ENCODE measurements around the gene PEX5L.

The PEX5L gene

DNA sequence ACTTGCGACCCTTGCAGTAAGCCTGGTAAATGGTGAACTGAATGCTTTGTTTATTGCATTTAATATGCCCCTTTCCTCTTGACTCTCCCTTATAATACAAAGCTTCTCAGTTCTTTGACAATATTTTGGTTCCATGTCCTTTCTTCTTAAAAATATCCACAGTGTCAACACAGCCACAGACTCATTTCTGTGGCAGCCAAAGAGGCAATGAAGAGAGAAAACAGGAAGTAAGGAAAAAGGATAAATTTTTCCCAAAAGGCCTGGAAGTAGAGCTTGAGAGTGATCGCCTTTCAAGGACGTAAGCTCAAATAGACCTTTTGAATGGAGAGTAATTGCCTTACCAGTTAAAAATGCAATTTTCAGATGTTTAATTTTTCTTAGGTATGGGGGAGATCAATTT, 59.4 kb downstream of the PEX5L start:
- Mint-ChIP-seq H3K4me1 (no peaks in the 10 kb centered on the region), H3K9me3 (no peaks in the 10 kb centered on the region), H3K27me3 (peaks cover 10% of the 10 kb centered on the region), H3K36me3 (ENCODE audit: low read depth) (no peaks in the 10 kb centered on the region), H3K4me3 (no peak overlapping the region), H3K27ac (no peak overlapping the region)
- DNase-seq (no peak), ATAC-seq (no peak)

DNA sequence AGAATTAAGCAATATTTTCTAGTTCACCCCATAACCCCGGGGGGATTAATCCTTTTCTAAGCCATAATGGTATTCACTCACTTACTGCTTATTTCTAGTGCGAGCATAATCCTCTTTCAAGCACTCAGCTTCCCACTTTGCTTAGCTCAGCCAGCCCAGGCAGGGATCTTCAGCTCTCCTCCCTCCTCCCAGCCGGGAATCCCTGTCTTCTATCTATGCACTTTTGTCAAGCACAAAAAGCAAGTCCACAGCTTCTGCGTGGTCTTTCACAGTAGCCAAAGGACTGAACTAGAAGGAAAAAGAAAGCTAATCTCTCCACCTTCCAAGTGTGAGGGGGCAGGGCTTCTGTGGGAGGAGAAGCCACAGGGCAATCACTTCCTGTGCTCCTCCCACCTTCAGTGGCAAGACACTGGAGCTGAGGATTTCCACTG, 62.8 kb downstream of the PEX5L start:
- DNase-seq = no peak
- no peak overlapping the region for H3K27ac Mint-ChIP-seq
- H3K9me3 Mint-ChIP-seq = no peaks in the 10 kb centered on the region
- peaks cover 12% of the 10 kb centered on the region for H3K27me3 Mint-ChIP-seq
- ATAC-seq = no peak
- H3K4me3 Mint-ChIP-seq = no peak overlapping the region
- no peaks in the 10 kb centered on the region for H3K36me3 Mint-ChIP-seq (ENCODE audit: low read depth)
- no peaks in the 10 kb centered on the region for H3K4me1 Mint-ChIP-seq

DNA sequence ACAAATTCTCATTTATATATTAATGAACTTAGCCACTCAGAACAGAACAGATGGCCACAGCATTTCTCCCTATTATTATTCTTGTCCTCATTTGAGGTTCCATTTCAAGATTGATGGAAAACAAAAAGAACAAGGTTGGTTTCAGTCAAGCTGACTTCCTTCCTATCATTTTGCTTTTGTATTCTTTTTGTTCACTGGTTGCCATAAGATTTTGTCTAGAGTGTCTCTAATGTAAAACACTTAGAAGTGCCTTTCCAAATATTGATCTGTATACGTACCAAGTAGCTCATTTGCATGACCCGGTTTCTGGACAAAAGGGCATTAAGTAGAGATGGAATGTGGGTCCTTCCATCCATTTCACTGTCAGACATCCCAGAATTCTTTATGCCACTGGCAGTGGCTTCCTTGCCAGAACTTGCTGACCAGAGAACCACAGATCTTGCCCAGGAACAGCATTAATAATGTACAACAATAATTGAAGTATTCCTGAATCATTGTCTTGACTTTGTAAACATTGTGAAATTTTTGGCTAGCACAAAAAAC, 63.8 kb downstream of the PEX5L start:
- ATAC-seq (no peak), DNase-seq (no peak)
- H3K9me3 Mint-ChIP-seq = no peaks in the 10 kb centered on the region
- no peaks in the 10 kb centered on the region for H3K4me1 Mint-ChIP-seq
- H3K27me3 Mint-ChIP-seq = peaks cover 12% of the 10 kb centered on the region
- H3K27ac Mint-ChIP-seq = no peak overlapping the region
- H3K4me3 Mint-ChIP-seq = no peak overlapping the region
- no peaks in the 10 kb centered on the region for H3K36me3 Mint-ChIP-seq (ENCODE audit: low read depth)

DNA sequence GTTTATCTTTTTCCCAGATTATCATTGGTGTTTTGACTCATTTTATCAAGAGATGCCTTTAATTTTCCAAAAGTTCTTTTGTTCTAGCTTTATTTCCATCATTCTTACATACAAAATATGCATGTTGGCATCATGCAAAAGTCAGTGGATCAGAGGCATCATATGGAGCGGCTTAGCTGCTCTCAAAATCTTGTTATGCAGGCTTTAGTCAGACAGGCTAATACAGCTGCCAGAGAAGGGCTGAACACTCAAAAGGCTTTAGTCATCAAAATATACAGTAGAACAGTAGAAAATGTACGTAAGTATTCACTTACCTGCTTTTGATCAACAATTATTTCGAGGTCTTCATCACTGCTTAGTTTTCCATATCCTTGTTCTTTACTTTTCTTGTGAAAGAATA, 65.5 kb downstream of the PEX5L start:
- no peak overlapping the region for H3K4me3 Mint-ChIP-seq
- peaks cover 11% of the 10 kb centered on the region for H3K27me3 Mint-ChIP-seq
- DNase-seq (no peak), ATAC-seq (no peak)
- no peaks in the 10 kb centered on the region for H3K36me3 Mint-ChIP-seq (ENCODE audit: low read depth)
- no peak overlapping the region for H3K27ac Mint-ChIP-seq
- H3K9me3 Mint-ChIP-seq = no peaks in the 10 kb centered on the region
- H3K4me1 Mint-ChIP-seq = no peaks in the 10 kb centered on the region

DNA sequence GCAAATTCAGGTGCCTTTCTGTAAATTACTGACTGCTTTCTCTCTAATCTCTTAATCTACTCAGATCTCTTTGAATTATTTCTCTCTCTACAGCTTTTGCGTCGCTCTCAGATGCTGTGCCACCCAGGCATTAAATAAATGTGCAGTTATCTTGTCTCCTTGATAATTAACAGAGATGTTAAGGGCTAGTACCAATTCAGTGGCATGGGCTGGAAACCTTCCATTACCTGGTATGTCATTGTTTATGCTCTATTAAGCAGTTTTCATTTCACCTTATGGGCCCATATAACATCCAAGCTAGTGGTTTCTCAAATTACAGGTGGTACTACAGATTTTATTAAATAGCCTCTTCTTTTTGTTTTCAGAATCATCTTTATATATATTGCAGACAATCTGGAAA, 66.0 kb downstream of the PEX5L start:
- H3K4me3 Mint-ChIP-seq = no peak overlapping the region
- DNase-seq = no peak
- ATAC-seq = no peak
- H3K36me3 Mint-ChIP-seq (ENCODE audit: low read depth) = no peaks in the 10 kb centered on the region
- no peak overlapping the region for H3K27ac Mint-ChIP-seq
- H3K9me3 Mint-ChIP-seq = no peaks in the 10 kb centered on the region
- H3K4me1 Mint-ChIP-seq = no peaks in the 10 kb centered on the region
- peaks cover 7% of the 10 kb centered on the region for H3K27me3 Mint-ChIP-seq

DNA sequence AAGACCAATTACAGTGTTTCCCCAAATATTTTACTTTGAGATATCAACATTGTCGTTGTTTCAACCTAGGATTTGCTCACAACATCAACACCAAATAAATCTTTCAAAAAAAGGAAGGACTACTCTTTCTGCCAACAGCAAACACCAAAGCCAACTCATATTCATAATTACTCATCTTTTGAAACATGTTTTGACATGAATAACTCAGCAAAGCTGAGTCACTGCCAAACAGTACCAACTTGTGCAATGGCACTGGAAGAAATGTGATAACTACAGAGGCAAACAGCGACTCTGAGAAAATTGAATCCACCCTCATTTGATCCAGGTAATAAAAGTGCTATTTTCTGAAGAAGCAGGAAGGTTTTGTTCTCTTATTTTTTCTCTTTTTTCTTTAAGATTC, 67.2 kb downstream of the PEX5L start:
- no peak overlapping the region for H3K4me3 Mint-ChIP-seq
- H3K36me3 Mint-ChIP-seq (ENCODE audit: low read depth) = no peaks in the 10 kb centered on the region
- DNase-seq (no peak), ATAC-seq (no peak)
- H3K27ac Mint-ChIP-seq = no peak overlapping the region
- H3K4me1 Mint-ChIP-seq = no peaks in the 10 kb centered on the region
- peaks cover 6% of the 10 kb centered on the region for H3K27me3 Mint-ChIP-seq
- H3K9me3 Mint-ChIP-seq = no peaks in the 10 kb centered on the region

DNA sequence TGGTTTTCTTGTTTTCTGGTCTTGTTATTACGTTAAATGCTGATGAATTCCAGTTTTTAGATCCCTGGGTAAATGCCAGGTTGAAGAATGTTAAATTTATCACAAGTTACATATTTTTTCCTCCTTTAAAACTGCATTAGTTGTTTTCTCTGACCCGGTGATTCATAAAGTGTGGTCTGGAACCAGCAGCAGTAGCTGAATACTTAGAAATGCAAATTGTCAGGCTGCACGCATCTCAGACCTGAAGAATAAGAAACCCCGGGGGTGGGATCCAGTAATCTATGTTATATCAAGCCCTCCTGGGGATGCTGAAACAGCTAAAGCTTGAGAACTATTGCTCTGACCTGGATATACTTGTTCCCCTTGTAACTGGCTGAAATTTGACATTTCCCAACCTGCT, 69.1 kb downstream of the PEX5L start:
- Mint-ChIP-seq H3K9me3 (no peaks in the 10 kb centered on the region), H3K27ac (no peak overlapping the region), H3K27me3 (peaks cover 4% of the 10 kb centered on the region), H3K4me3 (no peak overlapping the region), H3K36me3 (ENCODE audit: low read depth) (no peaks in the 10 kb centered on the region), H3K4me1 (no peaks in the 10 kb centered on the region)
- ATAC-seq (no peak), DNase-seq (no peak)

DNA sequence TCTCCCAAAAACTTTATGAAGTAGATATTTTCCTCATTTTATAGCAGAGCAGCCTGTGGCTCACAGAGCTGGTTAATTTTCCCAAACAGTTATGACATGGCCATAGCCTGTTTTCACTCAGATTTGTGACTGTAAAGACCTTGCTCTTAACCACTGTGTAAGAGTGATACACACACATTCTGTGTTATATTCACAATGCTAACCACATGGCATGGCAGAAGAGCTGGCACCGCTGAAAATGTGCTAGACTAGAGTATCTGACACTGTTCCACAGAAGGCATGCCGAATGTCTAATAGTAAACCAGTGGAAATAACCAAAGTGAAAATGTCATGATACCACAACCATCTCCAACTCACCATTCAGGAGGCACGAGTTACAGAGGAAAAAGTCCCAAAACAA, 71.8 kb downstream of the PEX5L start:
- Mint-ChIP-seq H3K27ac (no peak overlapping the region), H3K27me3 (peaks cover 3% of the 10 kb centered on the region), H3K4me1 (no peaks in the 10 kb centered on the region), H3K36me3 (ENCODE audit: low read depth) (no peaks in the 10 kb centered on the region), H3K4me3 (no peak overlapping the region), H3K9me3 (peaks cover 4% of the 10 kb centered on the region)
- DNase-seq (no peak), ATAC-seq (no peak)

DNA sequence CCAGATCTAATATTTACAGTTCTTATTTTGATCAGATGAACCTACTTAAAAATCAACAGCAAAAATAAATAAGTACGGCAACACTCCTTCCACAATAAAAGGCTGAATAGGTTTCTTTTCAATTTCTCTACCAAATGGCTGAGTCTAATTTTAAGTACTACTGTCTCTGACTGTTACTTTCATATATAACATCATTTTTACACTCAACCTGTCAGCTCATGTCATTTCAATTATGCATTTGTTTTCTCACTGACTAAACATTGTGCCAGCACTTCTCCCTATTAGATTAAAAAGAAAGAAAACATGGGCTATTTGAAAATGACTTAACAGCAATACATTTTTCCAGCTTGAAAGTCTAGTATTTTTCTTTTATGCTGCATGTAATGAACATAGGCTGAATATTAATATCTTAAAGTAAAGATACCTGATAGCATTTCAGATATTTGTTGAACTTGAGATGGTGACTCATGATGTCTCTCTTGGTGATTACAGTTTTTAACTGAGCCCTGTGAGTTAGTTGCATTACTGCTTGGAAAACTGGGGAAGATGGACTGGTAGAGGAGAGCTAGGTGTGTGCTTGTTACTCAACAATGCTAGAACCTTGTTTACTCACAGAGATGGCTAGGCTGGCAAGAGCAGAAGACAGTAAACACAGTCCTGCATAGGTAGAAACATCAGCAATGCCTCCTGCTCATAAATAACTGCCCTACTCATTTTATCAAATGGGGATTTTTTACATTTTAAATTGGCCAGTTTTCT, 73.9 kb downstream of the PEX5L start:
- Mint-ChIP-seq H3K9me3 (peaks cover 4% of the 10 kb centered on the region), H3K4me3 (no peak overlapping the region), H3K27me3 (peaks cover 8% of the 10 kb centered on the region), H3K4me1 (no peaks in the 10 kb centered on the region), H3K36me3 (ENCODE audit: low read depth) (no peaks in the 10 kb centered on the region), H3K27ac (no peak overlapping the region)
- no peak for ATAC-seq
- no peak for DNase-seq

DNA sequence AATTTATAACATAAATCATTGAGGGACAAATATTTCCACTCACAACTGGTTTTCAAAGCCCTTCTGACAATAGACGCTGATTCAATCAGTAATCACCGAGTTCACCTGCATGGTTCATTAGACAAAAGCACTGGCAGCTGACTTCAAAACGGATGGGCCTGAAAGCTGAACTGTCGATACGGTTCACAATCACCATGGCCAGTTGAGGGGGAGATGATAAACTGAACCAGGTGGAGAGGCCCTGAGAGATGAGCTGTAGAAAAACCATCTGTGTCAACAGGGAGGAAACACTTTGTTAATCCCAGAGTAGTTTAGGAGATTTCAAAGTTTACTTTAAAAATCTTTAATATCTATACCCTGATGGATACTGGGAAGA, 75.0 kb downstream of the PEX5L start:
- Mint-ChIP-seq H3K4me1 (peaks cover 4% of the 10 kb centered on the region), H3K27me3 (peaks cover 16% of the 10 kb centered on the region), H3K36me3 (ENCODE audit: low read depth) (no peaks in the 10 kb centered on the region), H3K27ac (no peak overlapping the region), H3K4me3 (no peak overlapping the region), H3K9me3 (peaks cover 4% of the 10 kb centered on the region)
- ATAC-seq (no peak), DNase-seq (no peak)

DNA sequence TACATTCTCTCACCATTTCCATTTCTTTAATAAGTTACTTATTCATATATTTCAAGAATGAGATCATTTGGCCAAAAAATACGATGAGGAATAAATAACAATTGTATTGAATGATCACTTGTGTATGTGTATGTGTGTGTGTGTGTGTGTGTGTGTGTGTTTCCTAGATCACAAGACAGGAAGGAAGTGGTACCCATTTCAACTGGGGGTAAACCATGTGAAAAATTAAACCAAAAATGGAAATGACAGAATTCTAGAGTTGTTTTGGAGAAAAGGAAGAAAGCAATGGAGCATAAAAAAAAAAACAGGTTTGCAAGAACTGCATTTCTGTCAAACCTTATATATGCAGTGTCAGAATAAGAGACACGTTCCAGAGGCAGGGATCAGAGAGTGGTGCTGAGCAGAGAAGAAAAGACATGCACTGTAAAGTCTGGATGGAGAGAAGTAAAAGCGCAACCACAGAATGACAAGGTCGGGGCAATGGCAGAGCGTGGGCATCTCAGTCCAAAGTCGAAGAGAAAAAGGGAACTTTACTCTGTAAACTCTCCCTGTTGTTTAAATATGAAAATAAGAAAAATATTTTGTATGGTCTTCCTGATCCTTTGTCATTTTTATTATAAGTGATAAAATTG, 75.5 kb downstream of the PEX5L start:
- Mint-ChIP-seq H3K27ac (no peak overlapping the region), H3K4me3 (no peak overlapping the region), H3K27me3 (peaks cover 16% of the 10 kb centered on the region), H3K9me3 (peaks cover 4% of the 10 kb centered on the region), H3K4me1 (peaks cover 4% of the 10 kb centered on the region), H3K36me3 (ENCODE audit: low read depth) (no peaks in the 10 kb centered on the region)
- ATAC-seq (no peak), DNase-seq (no peak)

DNA sequence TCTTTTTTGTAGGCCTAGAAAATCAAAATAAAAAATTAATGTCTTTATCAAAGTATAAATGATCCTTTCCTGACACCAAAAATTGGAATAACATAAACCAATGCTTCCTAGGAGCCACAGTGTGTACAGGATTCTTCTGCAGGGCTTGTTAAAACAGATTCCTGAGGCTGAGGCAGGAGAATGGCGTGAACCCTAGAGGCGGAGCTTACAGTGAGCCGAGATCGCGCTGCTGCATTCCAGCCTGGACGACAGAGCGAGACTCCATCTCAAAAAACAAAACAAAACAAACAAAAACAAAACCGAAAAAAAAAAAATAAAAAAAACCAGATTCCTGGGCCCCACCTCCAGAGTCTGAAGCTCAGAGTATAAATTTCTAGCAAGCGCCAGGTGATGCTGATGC, 78.0 kb downstream of the PEX5L start:
- H3K4me3 Mint-ChIP-seq = no peak overlapping the region
- H3K27me3 Mint-ChIP-seq = peaks cover 16% of the 10 kb centered on the region
- DNase-seq (no peak), ATAC-seq (no peak)
- H3K27ac Mint-ChIP-seq = no peak overlapping the region
- peaks cover 4% of the 10 kb centered on the region for H3K9me3 Mint-ChIP-seq
- H3K4me1 Mint-ChIP-seq = peaks cover 4% of the 10 kb centered on the region
- H3K36me3 Mint-ChIP-seq (ENCODE audit: low read depth) = no peaks in the 10 kb centered on the region

DNA sequence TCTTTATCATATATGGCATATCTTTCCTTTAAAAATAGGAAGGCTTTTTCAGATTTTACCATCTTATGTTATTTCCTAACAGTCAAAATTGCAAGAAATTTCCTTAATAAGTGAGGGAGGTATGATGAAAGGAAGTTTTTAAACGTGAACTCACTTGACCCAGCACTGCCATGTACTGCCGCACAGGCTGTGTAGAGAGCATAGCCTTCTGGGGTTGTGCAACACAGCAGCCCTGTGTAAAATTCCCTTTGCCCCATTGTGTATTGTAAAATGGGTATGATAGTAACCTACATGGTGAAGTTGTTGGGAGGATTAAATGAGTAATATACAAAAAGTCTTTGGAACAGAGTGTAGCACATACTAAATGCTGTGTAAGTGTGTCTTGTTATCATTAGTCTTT, 78.6 kb downstream of the PEX5L start:
- H3K4me1 Mint-ChIP-seq = peaks cover 4% of the 10 kb centered on the region
- H3K27ac Mint-ChIP-seq = no peak overlapping the region
- DNase-seq = no peak
- no peaks in the 10 kb centered on the region for H3K36me3 Mint-ChIP-seq (ENCODE audit: low read depth)
- H3K4me3 Mint-ChIP-seq = no peak overlapping the region
- H3K9me3 Mint-ChIP-seq = peaks cover 4% of the 10 kb centered on the region
- no peak for ATAC-seq
- peaks cover 18% of the 10 kb centered on the region for H3K27me3 Mint-ChIP-seq

DNA sequence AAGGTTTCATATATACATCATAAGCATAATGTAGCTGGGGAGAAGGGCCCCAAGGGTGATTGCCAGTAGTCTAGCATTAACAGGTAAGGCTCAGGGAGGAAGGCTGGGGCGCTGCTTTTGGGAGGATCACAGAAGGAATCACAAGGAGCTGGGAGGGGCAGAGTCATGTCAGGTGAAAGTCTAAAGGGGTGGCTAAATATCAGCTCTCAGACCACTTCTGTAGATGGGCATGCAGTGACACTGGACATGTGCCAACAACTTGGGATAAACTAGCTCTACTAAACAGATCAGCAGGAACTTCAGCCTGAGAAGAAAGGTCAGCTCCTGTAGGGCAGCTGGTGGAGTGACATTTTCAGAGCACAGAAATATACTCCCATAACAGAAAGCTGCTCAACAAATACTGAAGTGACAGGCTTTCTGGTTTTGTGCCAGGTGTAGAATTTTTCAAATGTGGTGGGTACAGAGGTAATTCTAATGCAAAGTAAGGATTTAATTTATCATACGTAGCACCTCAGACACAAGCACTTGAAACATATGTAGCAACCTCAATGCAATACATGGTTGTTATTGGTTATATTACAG, 79.4 kb downstream of the PEX5L start:
- Mint-ChIP-seq H3K4me3 (no peak overlapping the region), H3K4me1 (peaks cover 4% of the 10 kb centered on the region), H3K9me3 (peaks cover 4% of the 10 kb centered on the region), H3K36me3 (ENCODE audit: low read depth) (no peaks in the 10 kb centered on the region), H3K27ac (no peak overlapping the region), H3K27me3 (peaks cover 22% of the 10 kb centered on the region)
- ATAC-seq = no peak
- DNase-seq = no peak

DNA sequence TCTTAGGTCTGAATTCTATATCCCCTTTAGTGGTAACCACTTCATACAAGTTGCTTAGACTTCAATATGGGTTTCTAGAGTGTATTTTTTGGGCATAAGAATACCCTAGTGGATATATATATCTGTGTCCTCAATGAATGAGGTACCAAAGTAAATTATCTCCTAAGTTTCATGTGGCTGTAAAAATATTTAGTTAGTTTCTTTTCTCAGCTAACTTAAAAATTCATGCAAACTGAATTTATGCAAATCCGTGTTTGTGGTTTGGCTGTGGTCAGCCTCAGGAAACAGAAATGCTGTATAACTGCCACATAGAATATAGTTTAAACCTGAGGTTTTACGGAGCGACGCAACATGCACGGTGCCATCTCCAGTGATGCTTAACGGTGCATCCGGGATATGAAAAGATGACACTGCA, 80.3 kb downstream of the PEX5L start:
- ATAC-seq (peak; percentile 33), DNase-seq (no peak)
- Mint-ChIP-seq H3K27ac (no peak overlapping the region), H3K36me3 (ENCODE audit: low read depth) (no peaks in the 10 kb centered on the region), H3K27me3 (peaks cover 20% of the 10 kb centered on the region), H3K9me3 (peaks cover 3% of the 10 kb centered on the region), H3K4me3 (no peak overlapping the region), H3K4me1 (peaks cover 4% of the 10 kb centered on the region)

Data from activated naive CD8-positive, alpha-beta T cell treated with anti-CD3 and anti-CD28 coated beads, Interleukin-2, amount 50 U/mL, for 24 hours (primary cell).